ENCODE measurements around the gene NOXA1. TPM values are rescaled to one million over a fixed set of nuclear protein-coding genes. Genes with fewer than 3 reads are reported as not detected.

NOXA1 gene
- total and polyA plus RNA-seq, 9 of the 15 experiments (the other 6 are each of a cell fraction or from before 2014, with no cell fraction given) = 0.07 to 1.2 (median 0.20) TPM; not detected in 4

- no peak for TF ChIP-seq HDAC2 (IDR thresholded peaks at IDR 0.05)
- no peak for TF ChIP-seq DIDO1 (tag; IDR thresholded peaks at IDR 0.05; ENCODE audit: low read depth)
- TF ChIP-seq FUS (optimal IDR thresholded peaks at IDR 0.05; ENCODE audit: low read depth, low read length) = no peak
- TF ChIP-seq PKNOX1 (IDR thresholded peaks at IDR 0.05) = peak; percentile 29; the same call in 1 of the 2 replicates
- no peak for TF ChIP-seq ZNF398 (CRISPR knock-in tag; IDR thresholded peaks at IDR 0.05)
- no peak for TF ChIP-seq MCM5 (IDR thresholded peaks at IDR 0.05; ENCODE audit: low read depth)
- TF ChIP-seq DPF2 (IDR thresholded peaks at IDR 0.05) = no peak
- no peak for TF ChIP-seq ILK (tag; IDR thresholded peaks at IDR 0.05; ENCODE audit: borderline replicate concordance, low read depth)
- TF ChIP-seq RBBP5 (IDR thresholded peaks at IDR 0.05; ENCODE audit: borderline replicate concordance, insufficient read depth, low read length, poor library complexity, severe bottlenecking) = no peak
- TF ChIP-seq MEF2D (tag; conservative IDR thresholded peaks at IDR 0.05; ENCODE audit: low read depth) = no peak
- TF ChIP-seq NELFE (IDR thresholded peaks at IDR 0.05; ENCODE audit: insufficient read depth, insufficient read length) = no peak
- TF ChIP-seq ZFP1 (CRISPR knock-in tag; IDR thresholded peaks at IDR 0.05) = no peak
- TF ChIP-seq XRCC5 (IDR thresholded peaks at IDR 0.05; ENCODE audit: low read depth, low read length) = no peak
- TF ChIP-seq TEAD4 (IDR thresholded peaks at IDR 0.05; ENCODE audit: low read length) = no peak
- no peak for TF ChIP-seq TEAD4 (CRISPR knock-in tag; IDR thresholded peaks at IDR 0.05; ENCODE audit: borderline replicate concordance)
- TF ChIP-seq ZNF407 (IDR thresholded peaks at IDR 0.05; ENCODE audit: low read depth) = no peak
- peak; percentile 72 for TF ChIP-seq USF1 (CRISPR knock-in tag; IDR thresholded peaks at IDR 0.05)
Observed at GRCh38 chr9:137459152-137459600, 36.0 kb downstream of the NOXA1 start, which contains the start of gene NSMF (continued).
